Central memory CD8-positive, alpha-beta T cell (primary cell): Measurements from ENCODE around the gene SEC14L1.
A peak's percentile ranks its signal among the peaks of the same experiment; 100 is the strongest.
"Not testable (repeated sequence)": the region's sequence is repeated elsewhere in the genome, so short reads cannot be mapped to it uniquely, and the experiment has no call there.

Source experiments
- ATAC-seq: fragments of 150-1000 bp; cut with Tn5 transposase; replicated peaks from 2 replicates; pipeline ENCODE4 v1.10.0; 2022; ENCODE audit warnings: mild to moderate bottlenecking, moderate FRiP score, moderate number of reproducible peaks; ENCODE audit not compliant: poor library complexity, severe bottlenecking; ENCODE audit errors: extremely low read depth
- DNase-seq, 2 donors: peaks; one replicate each; pipeline ENCODE4 v3.0.0; 2021; ENCODE audit warnings: low spot score in 2 of 2
- H3K27ac Mint-ChIP-seq: one replicate; pipeline ENCODE4 v1.8.0; 2022; ENCODE audit warnings: low read depth, mild to moderate bottlenecking, moderate library complexity, mixed read lengths
- H3K27me3 Mint-ChIP-seq: one replicate; pipeline ENCODE4 v1.8.0; 2022; ENCODE audit warnings: mixed read lengths
- H3K36me3 Mint-ChIP-seq: one replicate; pipeline ENCODE4 v1.8.0; 2022; ENCODE audit warnings: mild to moderate bottlenecking, moderate library complexity, mixed read lengths; ENCODE audit not compliant: insufficient read depth
- H3K4me1 Mint-ChIP-seq: one replicate; pipeline ENCODE4 v1.8.0; 2022; ENCODE audit warnings: mixed read lengths
- H3K4me3 Mint-ChIP-seq: one replicate; pipeline ENCODE4 v1.8.0; 2022; ENCODE audit warnings: mild to moderate bottlenecking, moderate library complexity, mixed read lengths
- H3K9me3 Mint-ChIP-seq: one replicate; pipeline ENCODE4 v1.8.0; 2022; ENCODE audit warnings: mixed read lengths

SEC14L1 gene

DNA sequence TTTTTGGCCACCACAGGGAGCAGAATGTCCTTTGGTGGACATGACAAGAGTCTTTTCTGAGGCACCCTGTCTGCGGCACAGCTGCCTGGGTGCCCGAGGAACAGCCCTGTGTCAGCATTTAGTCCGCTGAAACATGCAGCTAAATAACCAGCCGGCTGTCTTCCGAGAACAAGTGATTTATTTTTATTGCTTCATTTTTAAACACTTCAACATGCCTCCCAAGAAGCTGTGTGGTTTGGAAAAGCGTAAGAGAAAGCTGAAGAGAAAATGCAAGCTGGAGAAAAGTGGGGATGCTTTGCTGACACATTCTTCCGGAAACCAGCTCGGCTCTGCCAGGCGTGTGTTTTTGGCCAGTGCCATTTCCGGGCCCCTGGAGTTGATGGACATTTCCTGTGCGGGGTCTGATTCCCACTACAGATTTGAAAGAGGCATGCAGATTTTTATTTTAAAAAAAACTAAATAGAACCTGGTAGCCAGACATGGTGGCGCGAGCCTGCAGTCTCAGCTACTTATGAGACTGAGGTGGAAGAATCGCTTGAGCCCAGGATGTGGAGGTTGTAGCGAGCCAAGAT lies 94.7 kb downstream of the SEC14L1 start:
- Mint-ChIP-seq H3K27ac (no peak overlapping the region), H3K36me3 (no peaks in the 10 kb centered on the region), H3K4me3 (peak overlapping the region; percentile 47), H3K4me1 (no peaks in the 10 kb centered on the region), H3K27me3 (peaks cover 10% of the 10 kb centered on the region), H3K9me3 (no peaks in the 10 kb centered on the region)
- DNase-seq, result no peak
- no peak for ATAC-seq

DNA sequence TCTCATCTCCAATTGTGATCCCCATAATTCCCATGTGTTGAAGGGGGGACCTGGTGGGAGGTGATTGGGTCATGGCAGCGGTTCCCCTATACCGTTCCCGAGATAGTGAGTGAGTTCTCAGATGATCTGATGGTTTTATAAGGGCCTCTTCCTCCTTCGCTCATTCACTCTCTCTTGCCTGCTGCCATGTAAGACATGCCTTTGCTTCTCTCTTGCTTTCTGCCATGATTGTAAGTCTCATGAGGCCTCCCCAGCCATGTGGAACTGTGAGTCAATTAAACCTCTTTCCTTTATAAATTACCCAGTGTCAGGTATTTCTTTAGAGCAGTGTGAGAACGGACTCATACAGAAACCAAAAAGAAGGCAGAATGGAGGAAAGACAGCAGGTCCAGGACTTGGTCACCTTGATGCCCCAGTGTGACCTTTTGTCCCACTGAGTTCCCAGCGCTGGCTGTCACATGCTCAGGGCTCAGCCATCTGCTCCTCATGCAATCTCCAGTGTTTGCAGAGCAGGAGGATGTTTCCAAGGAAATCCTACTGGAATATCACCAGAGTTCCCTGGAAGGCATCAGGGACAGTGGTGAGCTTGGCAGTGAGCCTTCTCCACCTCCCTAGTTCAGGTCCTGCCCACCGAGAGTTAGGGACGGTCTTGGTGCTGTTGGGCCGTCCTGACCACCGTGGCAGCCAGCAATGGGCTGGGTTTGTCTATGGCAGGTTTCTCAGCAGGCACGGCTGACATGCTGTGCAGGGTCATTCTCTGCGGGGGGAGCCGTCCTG lies 96.7 kb downstream of the SEC14L1 start:
- Mint-ChIP-seq H3K36me3 (peaks cover 3% of the 10 kb centered on the region), H3K4me1 (no peaks in the 10 kb centered on the region), H3K9me3 (no peaks in the 10 kb centered on the region), H3K27me3 (peaks cover 14% of the 10 kb centered on the region), H3K4me3 (no peak overlapping the region), H3K27ac (no peak overlapping the region)
- no peak for ATAC-seq
- no peak for DNase-seq

DNA sequence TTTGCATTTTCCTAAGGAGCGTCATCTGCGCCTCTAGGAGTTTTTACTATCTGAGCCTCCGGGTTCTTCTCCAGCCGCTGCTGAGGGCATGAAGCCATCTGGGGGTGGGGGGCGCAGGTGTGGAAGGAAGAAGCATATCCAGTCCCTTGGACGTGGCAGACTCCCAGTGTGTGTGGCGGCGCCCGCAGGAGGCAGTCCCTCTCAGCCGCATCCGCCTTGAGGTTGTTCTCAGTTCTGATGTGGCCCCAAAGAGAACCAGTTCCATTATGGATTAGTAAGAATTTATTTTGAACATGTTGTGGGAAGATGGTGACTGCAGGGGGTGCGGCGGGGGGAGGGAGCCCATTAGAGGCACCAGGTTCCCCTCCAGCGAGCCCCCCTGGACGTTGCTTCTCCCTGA lies 100.2 kb downstream of the SEC14L1 start:
- ATAC-seq (no peak), DNase-seq (no peak)
- Mint-ChIP-seq H3K27ac (no peak overlapping the region), H3K9me3 (no peaks in the 10 kb centered on the region), H3K27me3 (peaks cover 18% of the 10 kb centered on the region), H3K36me3 (peaks cover 4% of the 10 kb centered on the region), H3K4me1 (no peaks in the 10 kb centered on the region), H3K4me3 (no peak overlapping the region)

DNA sequence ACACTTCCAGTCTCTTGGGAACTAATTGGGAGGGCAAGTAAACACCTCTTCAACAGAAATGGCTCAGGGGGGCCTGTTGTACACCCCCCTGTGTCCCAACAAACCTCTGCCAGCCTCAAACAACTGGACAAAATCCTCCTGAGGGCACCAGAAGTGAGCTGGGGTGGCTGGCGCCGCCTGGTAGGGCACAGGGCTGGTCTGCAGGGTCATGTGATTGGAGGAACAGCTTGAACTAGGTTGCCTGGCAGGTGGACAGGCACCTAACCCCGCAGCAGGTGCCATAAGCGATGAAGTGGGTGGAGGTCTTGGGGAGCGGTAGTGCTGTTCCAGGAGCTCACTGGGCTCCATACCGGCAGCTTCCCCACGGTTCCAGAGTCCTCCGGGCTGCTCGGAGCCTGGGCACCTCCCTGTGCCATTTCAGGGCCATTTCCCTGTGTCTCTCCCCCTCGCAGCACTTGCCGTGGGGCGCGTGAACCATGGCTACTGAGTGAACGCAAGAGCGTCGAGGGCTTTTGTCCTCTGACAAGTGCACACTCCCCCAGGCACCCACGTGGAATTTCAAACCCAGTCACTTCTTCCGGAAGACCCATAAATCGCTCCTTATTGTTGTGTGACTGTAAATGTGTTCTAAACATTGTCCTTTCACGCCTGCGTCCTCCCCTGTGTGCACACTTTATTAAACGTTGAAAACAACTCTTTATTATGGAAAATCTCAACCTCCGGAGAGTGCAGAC lies 101.5 kb downstream of the SEC14L1 start:
- peaks cover 5% of the 10 kb centered on the region for H3K4me1 Mint-ChIP-seq
- DNase-seq, result no peak
- no peak overlapping the region for H3K27ac Mint-ChIP-seq
- peaks cover 18% of the 10 kb centered on the region for H3K27me3 Mint-ChIP-seq
- H3K4me3 Mint-ChIP-seq, result no peak overlapping the region
- ATAC-seq, result no peak
- peaks cover 5% of the 10 kb centered on the region for H3K36me3 Mint-ChIP-seq
- no peaks in the 10 kb centered on the region for H3K9me3 Mint-ChIP-seq

DNA sequence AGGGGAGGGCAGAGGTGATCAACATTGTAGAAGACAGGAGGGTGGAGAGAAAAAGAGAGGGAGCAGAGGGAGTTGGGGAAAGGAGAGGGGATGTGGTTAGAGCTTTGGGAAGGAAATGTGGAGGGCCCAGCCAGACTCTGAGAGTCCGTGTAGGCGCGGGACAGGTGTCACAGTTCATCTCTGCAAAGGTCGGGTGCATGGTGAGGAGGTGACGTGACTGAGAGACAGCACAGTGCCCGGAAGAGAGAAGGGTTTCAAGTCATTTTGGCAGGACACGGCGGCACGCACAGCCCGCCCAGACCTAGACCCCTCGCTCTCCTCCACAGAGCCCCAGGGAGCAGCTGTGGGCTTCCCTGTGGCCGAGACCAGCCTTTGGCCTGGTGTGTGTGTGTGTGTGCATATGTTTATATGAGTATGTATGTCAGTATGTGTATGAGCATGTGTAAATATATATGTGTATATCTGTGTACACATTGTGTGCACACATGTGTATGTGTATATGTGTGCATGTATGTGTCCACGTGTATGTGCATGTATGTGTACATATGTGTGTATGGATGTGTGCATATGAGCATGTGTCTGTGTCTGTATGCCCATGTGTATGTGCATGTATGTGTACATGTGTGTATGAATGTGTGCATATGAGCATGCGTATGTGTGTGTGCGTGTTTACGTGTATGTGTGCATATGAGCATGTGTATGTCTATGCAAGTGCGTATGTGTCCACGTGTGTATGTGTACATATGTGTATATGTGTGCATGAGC lies 104.6 kb downstream of the SEC14L1 start:
- Mint-ChIP-seq H3K4me3 (no peak overlapping the region), H3K27ac (no peak overlapping the region), H3K4me1 (peaks cover 5% of the 10 kb centered on the region), H3K36me3 (peaks cover 5% of the 10 kb centered on the region), H3K27me3 (peaks cover 42% of the 10 kb centered on the region), H3K9me3 (no peaks in the 10 kb centered on the region)
- DNase-seq, result no peak
- no peak for ATAC-seq

DNA sequence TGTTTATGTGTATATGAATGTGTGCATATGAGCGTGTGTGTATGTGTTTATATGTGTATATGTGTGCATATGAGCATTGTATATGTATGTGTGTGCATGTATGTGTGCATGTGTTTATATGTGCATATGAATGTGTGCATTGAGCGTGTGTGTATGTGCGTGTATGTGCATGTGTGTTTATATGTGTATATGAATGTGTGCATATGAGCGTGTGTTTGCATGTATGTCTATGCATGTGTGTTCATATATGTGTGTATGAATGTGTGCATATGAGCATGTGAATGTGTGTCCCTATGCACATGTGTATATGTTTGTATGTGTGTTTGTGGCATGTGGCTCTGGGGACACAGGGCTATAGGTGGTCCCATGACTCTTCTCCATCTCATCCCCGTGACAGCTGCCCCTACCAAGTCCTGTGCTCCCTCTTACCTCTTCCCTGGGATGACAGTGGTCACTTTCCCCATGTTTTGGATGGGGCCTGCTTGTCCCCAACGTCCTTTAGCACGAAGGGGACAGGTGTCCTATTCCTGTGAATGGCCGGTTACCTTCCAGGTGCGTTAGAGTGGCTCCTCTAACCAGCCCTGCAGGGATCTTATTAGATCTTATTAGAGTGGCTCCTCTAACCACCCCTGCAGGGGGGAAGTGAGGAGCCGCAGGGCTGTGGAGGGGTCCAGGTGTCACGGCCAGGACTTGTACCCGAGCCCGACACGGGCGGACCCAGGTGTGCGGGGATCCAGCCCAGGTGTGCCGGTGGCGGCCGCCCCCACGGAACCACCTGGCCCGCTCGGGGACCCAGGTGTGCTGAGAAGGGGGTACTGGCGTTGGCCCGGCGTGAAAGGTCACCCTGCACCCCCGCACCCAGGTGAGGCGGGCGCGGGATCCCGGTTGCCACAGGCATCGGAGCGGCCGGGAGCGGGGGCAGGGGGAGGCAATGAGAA lies 105.6 kb downstream of the SEC14L1 start:
- H3K4me1 Mint-ChIP-seq, result peaks cover 5% of the 10 kb centered on the region
- H3K9me3 Mint-ChIP-seq, result no peaks in the 10 kb centered on the region
- peak overlapping the region; percentile 10 for H3K4me3 Mint-ChIP-seq
- ATAC-seq (no peak), DNase-seq (no peak)
- peaks cover 5% of the 10 kb centered on the region for H3K36me3 Mint-ChIP-seq
- no peak overlapping the region for H3K27ac Mint-ChIP-seq
- H3K27me3 Mint-ChIP-seq, result peaks cover 42% of the 10 kb centered on the region

DNA sequence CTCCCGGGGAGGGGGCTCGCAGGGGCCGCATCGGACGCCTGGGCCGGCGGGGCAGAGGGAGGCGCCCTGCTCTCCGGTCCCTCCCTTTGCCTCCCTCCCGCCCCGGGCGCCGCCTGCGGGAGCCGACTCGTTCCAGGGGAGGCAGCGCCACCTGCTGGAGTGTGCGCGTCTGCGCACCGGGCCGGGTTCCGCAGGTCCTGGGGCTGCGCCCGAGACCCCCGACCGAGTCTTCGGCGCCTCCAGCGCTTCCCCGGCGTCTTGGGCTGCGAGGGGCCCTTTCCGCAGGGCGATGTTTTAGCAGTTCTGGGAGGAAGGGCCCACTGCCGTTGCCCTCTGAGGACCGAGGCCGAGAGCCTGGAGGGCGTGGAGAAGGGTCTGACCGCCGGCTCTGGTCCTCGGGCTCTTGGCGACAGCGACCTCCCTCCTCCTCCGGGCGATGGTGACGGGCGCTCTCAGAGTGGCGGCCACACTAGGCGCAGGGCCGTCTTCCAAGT lies 106.3 kb downstream of the SEC14L1 start:
- H3K4me3 Mint-ChIP-seq, result peak overlapping the region; percentile 34

DNA sequence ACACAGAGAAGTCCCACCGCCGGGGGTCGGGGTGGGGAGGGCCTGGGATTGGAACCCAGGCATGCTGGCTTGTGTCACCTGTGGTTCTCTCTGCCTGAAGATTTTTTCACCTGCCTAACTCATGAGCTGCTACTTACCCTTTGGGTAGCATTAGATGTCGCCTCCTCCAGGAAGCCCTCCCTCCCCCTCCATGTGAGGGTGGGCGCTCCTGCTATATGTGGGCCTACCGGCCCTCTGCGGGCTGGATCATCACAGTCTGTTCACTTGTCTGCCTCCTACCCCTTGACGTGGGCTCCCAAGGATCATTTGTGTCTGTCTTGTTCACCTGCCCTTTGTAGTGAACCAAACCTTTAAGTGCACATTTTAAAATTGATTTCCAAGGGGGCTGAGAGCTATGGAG lies 106.8 kb downstream of the SEC14L1 start:
- Mint-ChIP-seq H3K27ac (no peak overlapping the region), H3K4me1 (peaks cover 5% of the 10 kb centered on the region), H3K9me3 (no peaks in the 10 kb centered on the region), H3K27me3 (peaks cover 36% of the 10 kb centered on the region), H3K4me3 (peak overlapping the region; percentile 34), H3K36me3 (peaks cover 2% of the 10 kb centered on the region)
- ATAC-seq, result no peak
- no peak for DNase-seq

More for the DNA sequence above, 106.3 kb downstream of the SEC14L1 start:
- DNase-seq (peak; percentile 66 to 82), ATAC-seq (peak; percentile 85)
- peaks cover 5% of the 10 kb centered on the region for H3K4me1 Mint-ChIP-seq
- no peak overlapping the region for H3K27ac Mint-ChIP-seq
- H3K27me3 Mint-ChIP-seq, result peaks cover 42% of the 10 kb centered on the region
- no peaks in the 10 kb centered on the region for H3K9me3 Mint-ChIP-seq
- peaks cover 2% of the 10 kb centered on the region for H3K36me3 Mint-ChIP-seq

DNA sequence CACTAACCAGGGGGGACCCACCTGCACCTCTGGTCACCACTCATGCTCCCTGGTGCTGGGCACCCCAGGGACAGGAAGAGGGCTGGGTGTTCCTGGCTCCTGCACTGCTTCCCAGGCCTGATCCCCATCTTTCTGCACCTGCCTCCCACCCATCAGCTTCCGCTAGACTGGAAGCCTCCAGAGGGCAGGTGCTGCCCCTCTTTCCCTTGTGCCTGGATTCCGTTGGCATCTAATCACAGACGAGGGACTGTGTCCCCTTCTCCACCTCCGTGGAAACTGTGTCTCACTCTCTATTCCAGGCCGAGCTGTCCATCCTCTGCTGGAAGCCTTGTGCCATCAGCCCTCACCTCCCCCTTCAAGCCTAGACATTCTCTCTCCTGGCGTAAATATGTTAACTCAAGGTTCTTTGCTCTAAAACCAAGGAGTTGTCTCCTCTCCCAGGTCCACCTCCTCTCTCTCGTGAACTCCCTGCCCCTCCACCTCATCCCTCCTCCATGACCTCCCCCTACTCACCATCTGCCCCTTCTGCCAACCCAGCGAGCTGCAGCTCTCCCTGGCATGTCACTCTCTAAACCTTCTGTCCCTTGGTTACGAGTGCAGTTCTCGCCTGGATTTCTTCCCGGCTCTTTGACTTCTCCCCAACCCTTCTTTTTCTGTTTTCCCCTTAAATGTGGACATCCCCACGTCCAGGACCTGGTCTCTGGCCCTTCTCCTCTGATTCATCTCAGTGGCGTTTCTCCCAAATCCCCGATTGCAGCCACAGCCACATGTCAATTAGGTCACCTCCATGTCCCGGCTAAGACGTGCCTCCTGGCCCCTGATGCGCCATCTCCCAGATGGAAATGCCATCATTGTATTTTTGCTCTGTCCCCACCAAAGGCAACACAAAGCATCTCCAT lies 107.7 kb downstream of the SEC14L1 start:
- DNase-seq, result no peak
- Mint-ChIP-seq H3K4me3 (peak overlapping the region; percentile 22), H3K27ac (no peak overlapping the region), H3K36me3 (peaks cover 2% of the 10 kb centered on the region), H3K4me1 (peaks cover 5% of the 10 kb centered on the region), H3K9me3 (no peaks in the 10 kb centered on the region), H3K27me3 (peaks cover 34% of the 10 kb centered on the region)
- no peak for ATAC-seq

DNA sequence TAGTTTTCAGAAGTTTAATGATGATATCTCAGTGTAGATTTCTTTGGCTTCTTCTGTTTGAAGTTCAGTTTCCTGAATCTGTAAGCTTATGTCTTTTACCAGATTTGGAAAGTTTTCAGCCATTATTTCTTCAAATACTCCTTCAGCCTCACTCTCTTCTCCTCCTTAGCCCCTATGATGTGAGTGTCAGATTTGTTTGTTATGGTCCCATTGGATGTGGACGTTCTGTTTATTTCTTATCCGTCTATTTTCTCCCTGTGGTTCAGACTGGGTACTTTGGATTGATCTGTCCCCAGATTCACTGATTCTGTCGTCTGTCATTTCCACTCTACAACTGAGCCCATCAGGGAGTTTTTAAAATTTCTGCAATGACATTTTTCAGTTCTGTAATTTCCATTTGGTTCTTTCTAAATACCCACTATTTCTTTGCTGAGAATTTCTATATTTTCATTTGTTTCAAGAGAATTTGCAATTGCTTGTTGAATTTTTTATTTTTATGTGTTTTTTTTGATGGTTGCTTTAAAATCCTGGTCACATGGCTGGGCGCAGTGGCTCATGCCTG lies 110.9 kb downstream of the SEC14L1 start:
- DNase-seq (no peak), ATAC-seq (no peak)
- Mint-ChIP-seq H3K4me1 (no peaks in the 10 kb centered on the region), H3K9me3 (no peaks in the 10 kb centered on the region), H3K27ac (no peak overlapping the region), H3K4me3 (no peak overlapping the region), H3K27me3 (peaks cover 50% of the 10 kb centered on the region), H3K36me3 (no peaks in the 10 kb centered on the region)

DNA sequence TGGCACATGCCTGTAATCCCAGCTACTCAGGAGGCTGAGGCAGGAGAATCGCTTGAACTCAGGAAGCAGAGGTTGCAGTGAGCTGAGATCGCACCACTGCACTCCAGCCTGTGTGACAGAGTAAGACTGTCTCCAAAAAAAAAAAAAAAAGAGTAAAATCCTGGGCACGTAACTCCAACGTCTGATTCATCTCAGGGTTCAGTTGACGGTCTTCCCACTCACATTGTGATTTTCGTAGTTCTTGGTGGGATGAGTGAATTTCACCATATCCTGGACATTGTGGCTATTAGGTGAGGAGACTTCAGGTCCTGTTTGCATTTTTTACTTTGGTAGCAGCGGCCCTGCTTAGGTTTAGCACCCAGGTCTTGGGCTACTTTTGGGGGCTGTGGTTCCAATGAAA lies 111.5 kb downstream of the SEC14L1 start:
- peaks cover 56% of the 10 kb centered on the region for H3K27me3 Mint-ChIP-seq
- H3K36me3 Mint-ChIP-seq, H3K9me3 Mint-ChIP-seq, ATAC-seq, H3K4me1 Mint-ChIP-seq, H3K27ac Mint-ChIP-seq, H3K4me3 Mint-ChIP-seq, DNase-seq: not testable (repeated sequence)
